GM18526 (cell line): Measurements from ENCODE around the gene DDN.
A peak's percentile ranks its signal among the peaks of the same experiment; 100 is the strongest.

Experiments
- POLR2A ChIP-seq: IDR thresholded peaks from 3 replicates; pipeline ENCODE4 v1.6.1; 2011; ENCODE audit not compliant: insufficient read length; ENCODE audit errors: extremely low read depth

The DDN gene

DNA sequence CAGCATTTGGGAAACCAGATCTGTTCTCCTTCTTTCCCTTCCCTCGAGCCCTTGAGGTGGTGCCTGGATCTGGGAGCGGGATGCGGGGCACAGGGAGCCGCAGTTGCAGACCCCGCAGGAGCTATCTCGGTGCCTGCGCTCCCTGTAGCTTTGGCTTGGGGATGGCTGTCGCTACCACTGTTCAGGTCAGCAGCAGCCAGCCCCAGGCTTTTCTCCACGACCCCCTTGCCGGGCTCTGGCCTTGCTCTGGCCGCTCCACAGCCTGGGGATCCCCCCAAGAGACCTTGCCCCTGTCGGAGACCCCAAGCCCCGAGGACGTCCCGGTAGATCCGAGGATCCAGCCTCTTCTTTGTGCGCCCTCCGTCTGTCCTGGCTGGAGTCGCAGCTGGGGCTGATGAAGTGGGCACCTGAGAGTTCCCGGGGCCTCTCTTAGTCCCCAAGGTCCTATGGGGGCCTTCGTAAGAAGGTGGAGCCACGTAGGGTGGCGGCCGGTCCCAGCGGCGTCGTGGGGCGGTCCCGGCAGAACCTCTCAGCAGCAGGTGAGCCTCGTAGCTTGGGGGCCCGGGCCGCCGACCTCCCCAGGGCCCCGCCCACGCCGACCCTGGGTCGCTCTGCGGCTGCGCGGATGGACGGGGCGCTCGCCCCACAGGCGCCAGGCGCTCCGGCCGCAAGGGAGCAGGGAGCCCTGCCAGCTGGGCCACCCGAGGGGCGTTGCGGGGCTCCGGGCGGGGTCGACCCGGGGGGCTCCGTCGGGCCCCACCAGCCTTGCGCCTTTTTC lies 1.3 kb downstream of the DDN start:
- TF ChIP-seq POLR2A: peak; percentile 30

DNA sequence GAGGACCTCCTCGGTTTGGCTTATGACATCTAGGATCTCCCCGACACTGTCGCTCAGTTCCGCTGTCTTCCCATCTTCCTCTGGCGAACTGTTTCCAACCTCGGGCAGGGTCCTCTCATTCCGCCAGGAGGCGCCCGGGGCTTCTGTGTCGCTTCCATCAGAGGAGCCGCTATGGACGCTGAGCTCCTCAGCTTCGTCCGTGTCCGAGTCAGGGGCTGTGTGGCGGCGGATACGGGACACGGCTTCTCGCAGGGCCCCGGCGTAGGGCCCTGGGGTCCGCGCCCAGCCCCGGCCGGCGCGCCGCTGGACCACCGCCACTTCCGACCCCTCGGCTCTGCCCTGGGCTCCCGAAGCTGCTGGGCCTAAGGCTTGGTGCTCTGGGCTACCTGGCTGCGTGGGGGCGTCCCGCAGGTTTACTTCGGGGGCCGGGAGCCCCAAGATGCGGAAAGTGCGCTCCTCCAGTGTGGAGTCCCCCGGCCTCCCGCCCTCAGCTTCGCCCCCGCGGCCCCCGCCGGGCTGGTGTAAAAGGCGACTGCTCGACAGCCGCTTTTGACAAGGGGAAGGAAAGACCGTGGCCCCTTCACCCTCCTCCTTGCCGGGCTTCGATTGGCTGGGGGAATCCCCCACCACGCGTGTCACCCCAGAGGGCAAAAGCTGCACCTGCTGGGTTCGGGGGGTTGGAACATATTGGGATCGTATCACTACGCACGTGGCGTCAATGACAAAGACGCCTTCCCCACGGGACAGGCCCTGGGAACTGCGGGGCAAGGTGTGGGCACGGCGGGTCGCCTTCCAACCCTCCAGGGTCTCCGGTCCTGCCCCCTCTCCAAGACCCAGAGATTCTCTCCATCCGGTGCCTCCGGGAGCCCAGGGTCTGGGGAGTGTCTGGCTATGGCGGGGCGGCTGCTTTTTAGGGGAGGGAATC lies 2.1 kb downstream of the DDN start:
- TF ChIP-seq POLR2A: no peak

DNA sequence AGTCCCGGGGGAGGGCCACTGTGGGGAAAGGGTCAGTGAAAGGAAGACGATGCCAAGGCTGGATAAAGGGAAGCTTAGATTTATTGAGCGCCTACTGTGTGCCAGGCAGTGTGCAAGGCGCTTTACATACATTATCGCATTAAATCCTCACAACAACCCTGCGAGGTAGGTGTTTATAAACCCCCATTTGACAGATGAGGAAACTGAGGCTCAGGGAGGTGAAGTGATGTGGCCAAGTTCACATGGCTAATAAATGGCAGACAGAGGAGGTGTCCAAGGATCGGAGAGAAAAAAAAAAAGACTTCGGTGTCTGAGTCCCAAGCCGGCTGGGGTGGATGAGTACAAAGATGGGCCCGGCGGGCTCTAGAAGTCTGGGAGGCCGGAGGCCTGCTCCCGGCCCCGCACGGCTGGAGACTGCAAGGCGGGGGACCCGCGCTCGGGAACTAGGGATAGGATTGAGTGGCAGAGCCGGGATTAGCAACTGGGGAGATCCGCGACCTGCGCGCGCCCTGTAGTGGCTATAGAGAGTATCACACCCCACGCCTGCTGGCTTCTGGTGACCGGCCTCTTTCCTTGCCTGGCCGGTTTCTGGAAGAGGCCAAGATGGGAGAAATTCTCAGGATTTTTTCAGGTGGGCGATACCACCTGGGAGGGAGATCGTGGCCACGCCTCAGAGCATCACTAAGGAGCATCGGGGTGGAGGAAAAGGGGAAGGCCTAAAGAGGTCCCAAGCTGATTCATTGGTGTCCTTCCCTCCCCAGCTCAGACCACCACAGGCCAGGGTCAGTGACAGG lies 3.9 kb downstream of the DDN start:
- TF ChIP-seq POLR2A: no peak

DNA sequence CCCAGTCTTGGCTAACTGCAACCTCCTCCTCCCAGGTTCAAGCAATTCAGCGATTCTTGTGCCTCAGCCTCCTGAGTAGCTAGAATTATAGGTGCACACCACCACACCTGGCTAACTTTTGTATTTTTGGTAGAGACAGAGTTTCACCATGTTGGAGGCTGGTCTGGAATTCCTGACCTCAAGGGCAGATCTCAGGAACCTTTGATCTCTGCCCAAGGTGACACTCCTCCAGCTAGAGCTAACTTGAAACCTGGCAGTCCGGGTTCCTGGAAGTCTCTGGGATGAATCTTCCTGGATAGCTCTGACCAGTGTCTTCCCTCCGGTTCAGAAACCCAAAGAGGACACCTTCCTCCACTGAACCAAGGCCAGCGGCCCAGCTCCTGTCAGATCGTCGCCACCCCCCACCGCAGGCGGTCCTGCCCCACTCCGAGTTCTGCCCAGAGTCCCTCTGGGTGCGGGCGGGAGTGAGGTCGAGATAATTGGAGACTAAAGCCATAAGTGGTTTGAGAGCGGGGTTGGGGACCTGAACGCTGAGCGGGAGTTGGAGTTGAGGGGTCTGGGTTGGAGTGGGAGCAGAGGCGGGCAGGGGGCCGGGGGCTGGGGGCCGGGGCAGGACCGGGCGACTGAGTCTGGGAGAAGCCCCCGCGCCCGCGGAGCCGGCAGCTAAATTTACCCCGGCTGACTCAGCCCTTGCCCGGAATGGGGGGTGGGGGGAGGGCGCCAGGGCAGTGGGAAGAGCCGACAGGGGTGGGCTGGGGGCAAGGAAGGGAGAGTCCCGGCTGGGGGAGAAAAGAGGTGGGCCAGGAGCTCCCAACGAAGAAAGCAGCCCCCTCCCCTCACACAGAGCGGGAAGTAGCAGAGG lies 4.7 kb downstream of the DDN start:
- TF ChIP-seq POLR2A: no peak

DNA sequence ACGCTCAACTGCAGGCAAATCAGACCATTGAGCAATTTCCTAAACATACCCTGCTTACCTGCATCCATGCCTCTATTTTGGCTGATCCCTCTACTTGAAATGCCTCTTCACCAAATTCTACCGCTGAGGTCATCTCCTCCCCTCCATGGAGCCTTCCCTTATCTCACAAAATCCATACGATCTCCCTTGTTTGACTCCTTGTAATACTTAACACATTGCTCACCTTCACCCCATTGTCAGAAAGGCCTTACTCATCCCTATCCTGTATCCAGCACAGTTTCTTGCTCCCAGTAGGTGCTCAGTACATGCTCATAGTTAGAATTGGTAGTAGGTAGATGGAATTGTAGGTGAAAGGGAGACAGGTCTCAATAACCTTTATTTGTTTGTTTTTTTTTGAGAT lies 5.4 kb downstream of the DDN start:
- TF ChIP-seq POLR2A: no peak

DNA sequence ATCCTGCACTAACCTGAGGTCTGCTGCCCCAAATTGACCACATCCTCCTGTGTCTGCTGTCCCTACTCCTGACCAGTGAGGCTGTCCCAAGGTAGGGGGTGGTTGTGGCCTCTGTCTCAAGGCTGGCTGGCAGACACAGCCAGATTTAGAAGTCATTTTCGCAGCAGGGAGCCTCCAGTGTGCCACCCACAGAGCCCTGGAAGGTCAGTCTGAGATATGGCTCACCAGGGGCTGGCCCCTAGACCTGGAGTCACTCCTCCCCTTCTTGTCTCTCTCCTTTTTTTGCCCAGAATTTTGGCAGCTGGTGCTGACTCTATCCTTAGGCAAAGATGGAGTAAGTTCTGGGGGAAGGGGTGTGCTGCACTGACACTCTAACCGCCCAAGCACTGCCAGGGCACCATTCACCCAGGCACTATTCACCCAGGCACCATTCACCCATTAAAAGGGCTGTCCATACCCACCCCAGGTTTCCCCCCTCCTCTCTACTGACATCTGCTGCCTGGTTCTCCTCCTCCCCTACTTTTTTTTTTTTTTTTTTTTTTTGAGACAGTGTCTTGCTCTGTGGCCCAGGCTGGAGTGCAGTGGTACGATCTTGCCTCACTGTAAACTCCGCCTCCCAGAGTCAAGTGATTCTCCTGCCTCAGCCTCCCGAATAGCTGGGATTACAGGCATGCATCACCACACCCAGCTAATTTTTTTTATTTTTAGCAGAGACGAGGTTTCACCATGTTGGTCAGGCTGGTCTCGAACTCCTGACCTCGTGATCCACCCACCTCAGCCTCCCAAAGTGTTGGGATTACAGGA lies 7.7 kb downstream of the DDN start:
- TF ChIP-seq POLR2A: no peak

DNA sequence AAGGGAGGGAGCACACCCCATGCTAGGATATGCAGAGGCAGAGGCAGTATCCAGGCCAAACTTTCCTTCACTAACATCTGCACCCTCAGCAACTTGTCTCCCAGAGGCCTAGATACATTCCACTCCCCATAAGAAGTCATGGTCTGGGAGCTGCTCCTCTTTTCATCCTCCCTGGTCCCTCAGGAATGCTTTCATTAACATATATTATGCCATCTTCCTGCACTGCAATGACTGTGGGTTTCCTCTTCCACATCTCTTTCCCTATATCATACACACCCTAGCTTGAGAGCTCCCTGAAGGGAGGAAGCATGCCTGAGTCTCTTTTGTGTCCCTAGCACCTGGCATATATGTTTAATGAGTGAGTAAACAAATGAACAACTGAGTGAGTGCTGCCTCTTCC lies 8.6 kb downstream of the DDN start:
- no peak for TF ChIP-seq POLR2A

DNA sequence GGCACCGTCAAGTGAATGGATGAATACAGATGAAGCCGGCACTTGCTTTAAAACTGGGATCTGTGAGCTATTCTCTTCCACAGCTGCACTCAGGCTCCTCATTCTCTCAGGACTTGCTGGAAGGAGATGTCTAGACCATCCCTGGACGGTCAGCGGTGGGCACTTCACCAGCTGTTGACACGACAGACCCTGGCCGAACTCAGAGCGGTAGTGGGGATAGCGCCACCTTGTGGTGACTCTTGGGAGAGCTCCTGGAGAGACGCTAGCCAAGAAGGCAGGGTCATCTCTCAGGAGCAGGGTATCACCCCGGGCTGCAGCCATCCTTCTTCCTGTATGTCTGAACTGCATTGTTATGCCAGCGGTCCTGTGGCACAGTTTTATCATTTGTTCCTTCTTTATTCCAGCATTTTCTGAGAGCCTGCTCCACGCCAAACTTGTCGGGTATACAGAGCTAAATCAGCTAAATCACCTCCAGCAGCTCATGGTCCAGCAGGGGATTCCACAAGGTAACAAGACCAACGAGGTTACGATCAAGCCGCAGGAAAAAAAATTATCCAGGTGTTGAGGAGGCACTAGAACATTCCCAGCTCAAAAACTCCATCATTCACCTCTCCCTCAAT lies 11.0 kb downstream of the DDN start:
- no peak for TF ChIP-seq POLR2A

DNA sequence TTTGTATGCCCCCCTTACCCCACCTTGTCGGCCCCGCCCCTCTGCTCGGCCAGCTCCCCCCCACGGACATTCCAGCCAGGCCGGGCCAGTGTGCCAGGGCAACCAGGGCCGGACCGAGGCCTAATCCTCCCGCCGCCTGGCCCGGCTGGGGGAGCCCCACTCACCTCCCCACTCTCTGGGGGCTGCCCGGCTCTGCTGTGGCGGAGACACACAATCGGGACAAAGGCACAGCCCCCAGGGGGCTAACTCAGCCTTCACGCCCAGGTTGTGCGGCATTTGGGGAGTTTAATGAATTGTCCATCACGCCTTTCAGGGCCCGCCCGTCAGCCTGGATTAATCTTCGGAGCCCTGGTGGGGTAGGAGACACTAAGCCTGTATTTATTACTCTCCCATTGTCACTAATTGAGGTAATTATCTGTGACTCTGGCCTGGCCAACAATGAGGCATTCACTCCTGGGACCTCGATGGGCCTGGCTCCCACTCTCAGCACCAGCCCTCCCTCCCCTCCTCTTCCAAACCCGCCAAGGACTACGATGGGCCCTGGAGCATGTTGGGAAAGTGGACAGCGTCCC lies 12.4 kb downstream of the DDN start:
- TF ChIP-seq POLR2A: no peak

DNA sequence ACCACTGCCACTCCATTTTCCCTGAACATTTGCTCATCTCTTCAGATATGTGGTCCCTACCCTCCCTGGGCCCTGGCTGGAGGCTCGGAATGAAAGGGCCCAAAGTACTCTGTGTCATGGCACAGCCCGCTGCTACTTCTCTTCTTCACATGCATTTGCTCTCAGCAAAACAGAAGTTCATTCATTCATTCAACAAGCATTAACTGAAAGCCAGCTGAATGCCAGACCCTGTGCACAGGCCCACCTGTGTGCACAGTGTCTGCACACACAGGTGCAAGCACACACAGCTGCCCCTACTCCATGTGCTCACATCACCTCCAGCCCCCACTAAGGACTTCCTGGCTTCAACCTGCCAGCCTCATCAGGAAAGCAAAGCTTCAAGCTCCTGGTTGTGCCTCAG lies 13.3 kb downstream of the DDN start:
- TF ChIP-seq POLR2A: no peak

DNA sequence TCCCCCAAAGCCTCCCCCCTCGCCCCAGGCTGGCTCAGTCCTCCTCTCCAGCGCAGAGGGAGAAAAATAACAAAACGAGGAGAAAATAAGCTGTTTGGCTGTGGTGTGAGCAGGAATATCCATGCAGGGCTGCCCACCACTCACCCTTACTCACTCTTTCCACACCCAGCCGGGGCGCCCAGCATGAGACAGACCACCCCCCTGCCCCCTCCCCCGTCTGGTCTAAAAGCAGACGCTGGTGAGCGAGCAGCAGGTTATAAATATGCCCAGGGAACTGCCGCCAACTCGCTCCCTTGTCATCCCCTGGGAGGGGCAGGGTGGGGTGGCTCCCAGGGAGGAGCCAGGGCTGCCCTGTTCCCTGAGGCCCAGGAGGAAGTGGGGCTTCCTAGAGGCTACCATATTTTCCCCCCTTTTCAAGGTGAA lies 13.7 kb downstream of the DDN start:
- TF ChIP-seq POLR2A: no peak

DNA sequence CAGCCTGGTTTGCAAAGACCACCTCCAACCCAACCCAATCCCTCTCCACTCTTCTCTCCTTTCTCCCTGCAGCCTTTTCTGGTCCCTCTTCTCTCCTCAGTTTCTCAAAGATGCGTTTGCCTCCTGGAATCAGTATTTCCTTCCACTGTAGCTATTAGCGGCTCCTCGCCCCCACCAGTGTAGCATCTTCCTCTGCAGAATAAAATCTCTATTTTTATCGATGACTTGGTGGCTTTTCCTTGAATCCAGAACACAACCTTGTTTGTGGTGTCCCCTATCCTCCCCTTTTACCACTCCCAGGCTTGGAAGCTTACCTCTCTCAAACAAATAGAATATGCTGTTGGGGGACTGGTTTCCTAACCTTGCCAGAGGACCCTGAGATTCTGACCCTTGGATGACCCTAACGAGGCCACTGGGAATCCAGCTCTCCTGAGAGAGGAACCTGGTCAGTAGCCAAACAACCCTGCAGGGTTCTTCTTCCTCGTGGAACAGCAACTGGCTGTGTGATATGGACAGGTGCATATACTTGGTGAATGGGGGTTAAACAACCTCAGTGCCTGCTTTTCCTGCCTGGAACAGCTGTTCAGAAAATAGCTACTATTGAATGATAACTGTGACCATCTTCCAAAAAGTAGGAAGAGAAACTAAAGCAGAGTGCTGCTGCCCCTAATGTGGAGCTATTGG lies 16.6 kb downstream of the DDN start:
- no peak for TF ChIP-seq POLR2A
